ENCODE results near the gene SFXN2.

Gene SFXN2

DNA sequence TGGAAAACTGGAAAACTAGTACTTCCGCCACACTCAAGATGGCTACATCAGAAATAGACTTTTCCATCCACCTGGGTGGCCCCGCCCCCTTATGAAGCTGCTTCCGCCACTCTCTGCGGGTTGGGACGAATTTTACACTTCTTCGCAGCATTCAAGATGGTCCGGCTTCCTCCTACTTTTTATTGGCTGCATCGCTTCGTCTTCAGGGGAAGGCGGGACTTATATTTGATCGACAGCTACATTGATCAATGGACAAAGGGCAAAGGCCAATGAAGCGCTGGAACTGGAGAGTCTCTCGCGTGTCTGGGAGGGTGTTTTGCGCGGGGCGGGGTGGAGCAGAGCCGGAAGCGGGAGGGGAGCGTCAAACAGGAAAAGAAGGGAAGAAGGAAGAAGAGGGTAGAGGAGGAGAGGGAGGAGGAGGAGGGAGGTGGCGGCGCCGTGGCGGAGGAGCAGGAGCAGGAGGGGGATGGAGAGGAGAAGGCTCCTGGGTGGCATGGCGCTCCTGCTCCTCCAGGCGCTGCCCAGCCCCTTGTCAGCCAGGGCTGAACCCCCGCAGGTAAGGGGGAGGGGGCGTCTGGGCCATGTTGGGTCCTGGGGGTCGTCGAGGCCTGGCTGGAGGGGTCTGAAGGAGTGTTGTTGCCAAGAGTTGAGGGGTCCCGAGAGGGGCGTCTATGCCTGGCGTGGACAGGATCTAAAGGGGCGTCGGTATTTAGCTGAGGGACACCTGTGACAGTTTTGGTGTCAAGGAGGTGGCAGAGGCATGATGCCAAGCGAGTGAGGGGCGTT lies 29.3 kb downstream of the SFXN2 start, which contains the start of gene WBP1L:
WBP1L (plus strand) TSS at position 361 of the 786 bp plus-strand sequence; CDS start at position 467, 106 bp downstream.
- Histone ChIP-seq H3K36me3 (ENCODE audit: control insufficient read depth, insufficient read depth, low read length) (no peaks in the 10 kb centered on the region), H3K4me2 (ENCODE audit: low read length) (peak within 1 kb of the TSS; percentile 77), H2AFZ (peak within 1 kb of the TSS; percentile 78), H3K79me2 (peaks cover 36% of the 10 kb centered on the region), H3K27me3 (ENCODE audit: control insufficient read depth, insufficient read depth, low read length) (no peaks in the 10 kb centered on the region), H3K9me3 (ENCODE audit: control insufficient read depth, low read length) (no peaks in the 10 kb centered on the region), H3K4me3 (ENCODE audit: low read depth, low read length) (peak within 1 kb of the TSS; percentile 99), H3K27ac (peak within 1 kb of the TSS; percentile 86), H3K9ac (peak within 1 kb of the TSS; percentile 81), H3K4me1 (peaks cover 10% of the 10 kb centered on the region)
- TF ChIP-seq, protein P1, sequence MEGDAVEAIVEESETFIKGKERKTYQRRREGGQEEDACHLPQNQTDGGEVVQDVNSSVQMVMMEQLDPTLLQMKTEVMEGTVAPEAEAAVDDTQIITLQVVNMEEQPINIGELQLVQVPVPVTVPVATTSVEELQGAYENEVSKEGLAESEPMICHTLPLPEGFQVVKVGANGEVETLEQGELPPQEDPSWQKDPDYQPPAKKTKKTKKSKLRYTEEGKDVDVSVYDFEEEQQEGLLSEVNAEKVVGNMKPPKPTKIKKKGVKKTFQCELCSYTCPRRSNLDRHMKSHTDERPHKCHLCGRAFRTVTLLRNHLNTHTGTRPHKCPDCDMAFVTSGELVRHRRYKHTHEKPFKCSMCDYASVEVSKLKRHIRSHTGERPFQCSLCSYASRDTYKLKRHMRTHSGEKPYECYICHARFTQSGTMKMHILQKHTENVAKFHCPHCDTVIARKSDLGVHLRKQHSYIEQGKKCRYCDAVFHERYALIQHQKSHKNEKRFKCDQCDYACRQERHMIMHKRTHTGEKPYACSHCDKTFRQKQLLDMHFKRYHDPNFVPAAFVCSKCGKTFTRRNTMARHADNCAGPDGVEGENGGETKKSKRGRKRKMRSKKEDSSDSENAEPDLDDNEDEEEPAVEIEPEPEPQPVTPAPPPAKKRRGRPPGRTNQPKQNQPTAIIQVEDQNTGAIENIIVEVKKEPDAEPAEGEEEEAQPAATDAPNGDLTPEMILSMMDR (IDR thresholded peaks at IDR 0.05): peak; percentile 17

- Histone ChIP-seq H3K9ac (peak overlapping the region; percentile 81), H3K4me3 (ENCODE audit: low read depth, low read length) (peak overlapping the region; percentile 99), H3K36me3 (ENCODE audit: control insufficient read depth, insufficient read depth, low read length) (no peaks in the 10 kb centered on the region), H3K4me1 (peaks cover 10% of the 10 kb centered on the region), H3K79me2 (peaks cover 39% of the 10 kb centered on the region), H3K27me3 (ENCODE audit: control insufficient read depth, insufficient read depth, low read length) (no peaks in the 10 kb centered on the region), H3K4me2 (ENCODE audit: low read length) (peak overlapping the region; percentile 77), H3K9me3 (ENCODE audit: control insufficient read depth, low read length) (no peaks in the 10 kb centered on the region), H2AFZ (peak overlapping the region; percentile 17), H3K27ac (peak overlapping the region; percentile 86)
- TF ChIP-seq, protein P1 (IDR thresholded peaks at IDR 0.05): no peak
These were observed 30.1 kb downstream of the SFXN2 start for GRCh38 chr10:102744374-102745051.

DNA sequence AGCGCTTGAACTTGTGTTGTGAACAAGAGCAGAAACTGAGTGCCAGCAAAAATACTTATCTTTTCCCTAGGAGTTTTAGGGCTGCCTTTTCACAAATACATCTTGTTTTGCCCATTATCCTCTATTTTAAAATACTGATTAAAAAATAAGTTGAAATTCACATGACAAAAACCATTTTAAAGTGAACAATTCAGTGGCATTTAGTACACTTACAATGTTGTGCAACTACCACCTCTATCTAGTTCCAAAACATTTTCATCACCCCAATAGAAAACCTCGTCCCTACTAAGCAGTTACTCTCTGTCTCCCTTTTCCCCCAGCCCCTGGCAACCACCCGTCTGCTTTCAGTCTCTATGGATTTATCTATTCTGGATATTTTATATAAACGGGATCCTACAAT lies 30.7 kb downstream of the SFXN2 start:
- H3K4me3 ChIP-seq (ENCODE audit: low read depth, low read length): peak overlapping the region; percentile 99

DNA sequence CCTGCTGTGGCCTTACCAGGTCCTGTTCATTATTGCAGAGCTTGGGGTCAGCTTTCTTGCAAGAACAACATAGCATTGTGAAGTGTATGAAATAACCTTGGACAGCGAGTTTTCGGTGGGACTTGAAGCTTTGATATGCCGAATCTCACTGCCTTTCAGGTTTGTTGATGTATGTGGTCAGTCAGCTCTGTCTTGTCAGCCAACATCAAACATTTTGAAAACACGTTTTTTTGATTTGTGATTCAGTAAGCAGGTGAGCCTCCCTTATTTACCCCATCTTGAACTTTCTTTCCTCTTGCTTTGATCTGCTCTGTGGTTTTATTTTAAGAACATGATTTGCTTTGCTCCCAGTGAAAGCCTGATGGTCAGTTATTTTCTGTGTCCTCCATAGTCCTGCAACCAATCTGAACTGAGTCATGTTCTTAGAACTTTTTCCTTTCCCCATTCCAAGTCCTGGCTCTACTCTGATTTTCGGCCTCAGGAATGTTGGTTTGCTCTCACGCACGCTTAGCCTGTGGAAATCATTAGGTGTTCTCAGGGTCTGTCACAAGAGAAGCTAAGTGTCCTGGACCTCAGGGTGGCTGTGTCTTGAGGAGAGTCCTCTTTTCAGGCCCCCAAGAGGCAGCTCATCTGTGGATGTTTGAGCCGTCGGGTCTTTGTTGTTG lies 38.0 kb downstream of the SFXN2 start:
- H3K36me3 ChIP-seq (ENCODE audit: control insufficient read depth, insufficient read depth, low read length): no peaks in the 10 kb centered on the region
- H3K9me3 ChIP-seq (ENCODE audit: control insufficient read depth, low read length): no peaks in the 10 kb centered on the region
- no peak overlapping the region for H3K9ac ChIP-seq
- H3K27me3 ChIP-seq (ENCODE audit: control insufficient read depth, insufficient read depth, low read length): no peaks in the 10 kb centered on the region
- TF ChIP-seq, protein P1 (IDR thresholded peaks at IDR 0.05): no peak
- H3K27ac ChIP-seq: peak overlapping the region; percentile 53
- H3K4me3 ChIP-seq (ENCODE audit: low read depth, low read length): no peak overlapping the region
- no peak overlapping the region for H2AFZ ChIP-seq
- peak overlapping the region; percentile 9 for H3K4me2 ChIP-seq (ENCODE audit: low read length)
- peaks cover 69% of the 10 kb centered on the region for H3K79me2 ChIP-seq
- H3K4me1 ChIP-seq: peaks cover 24% of the 10 kb centered on the region

More for the DNA sequence above, 30.7 kb downstream of the SFXN2 start:
- H3K9me3 ChIP-seq (ENCODE audit: control insufficient read depth, low read length): no peaks in the 10 kb centered on the region
- H3K9ac ChIP-seq: no peak overlapping the region
- H3K79me2 ChIP-seq: peaks cover 43% of the 10 kb centered on the region
- TF ChIP-seq, protein P1 (IDR thresholded peaks at IDR 0.05): no peak
- H3K27ac ChIP-seq: peak overlapping the region; percentile 86
- H3K27me3 ChIP-seq (ENCODE audit: control insufficient read depth, insufficient read depth, low read length): no peaks in the 10 kb centered on the region
- H3K36me3 ChIP-seq (ENCODE audit: control insufficient read depth, insufficient read depth, low read length): no peaks in the 10 kb centered on the region
- H3K4me2 ChIP-seq (ENCODE audit: low read length): peak overlapping the region; percentile 77
- H2AFZ ChIP-seq: no peak overlapping the region
- H3K4me1 ChIP-seq: peaks cover 10% of the 10 kb centered on the region
